Heart left ventricle (tissue), 16 donors: ENCODE data around the gene CACNB4. TPM values are rescaled to one million over a fixed set of nuclear protein-coding genes. Genes with fewer than 3 reads are reported as not detected.

ENCODE experiments used
- ATAC-seq, 4 donors: fragments of 200-7000 bp; cut with Tn5 transposase; one replicate each; pipeline ENCODE4 v1.9.1; 2020 to 2022; ENCODE audit warnings: moderate library complexity in 4 of 4, mild to moderate bottlenecking in 3 of 4, moderate number of reproducible peaks in 1 of 4
- DNase-seq, 5 donors: peaks; one replicate each; pipeline ENCODE4 v3.0.0-alpha.2; 2020
- H3K27ac ChIP-seq, 12 donors: fragments of 200-600 bp; sonication (generic) in 4 of 12; one replicate each; pipeline versions ENCODE4 v1.5.0 to v1.8.0; 2016 to 2022; ENCODE audit warnings: mild to moderate bottlenecking in 2 of 12
- H3K27me3 ChIP-seq, 9 donors: fragments of 200-600 bp; sonication (generic) in 2 of 9; one replicate each; pipeline versions ENCODE4 v1.5.1 to v1.8.0; 2016 to 2022; ENCODE audit warnings: mild to moderate bottlenecking in 3 of 9
- H3K36me3 ChIP-seq, 9 donors: fragments of 200-600 bp; sonication (generic) in 2 of 9; one replicate each; pipeline versions ENCODE4 v1.5.0 to v1.8.0; 2018 to 2022; ENCODE audit warnings: mild to moderate bottlenecking in 2 of 9
- H3K4me1 ChIP-seq, 12 donors: fragments of 200-600 bp; sonication (generic) in 4 of 12; one replicate each; pipeline versions ENCODE4 v1.5.0 to v1.8.0; 2016 to 2022; ENCODE audit warnings: mild to moderate bottlenecking in 3 of 12
- H3K4me3 ChIP-seq, 12 donors: fragments of 200-600 bp; sonication (generic) in 4 of 12; one replicate each; pipeline versions ENCODE4 v1.5.0 to v1.8.0; 2017 to 2022; ENCODE audit warnings: mild to moderate bottlenecking in 9 of 12, moderate library complexity in 4 of 12
- H3K9me3 ChIP-seq, 12 donors: fragments of 200-600 bp; sonication (generic) in 4 of 12; one replicate each; pipeline versions ENCODE4 v1.5.0 to v1.8.0; 2016 to 2022; ENCODE audit warnings: mild to moderate bottlenecking in 1 of 12
- CTCF ChIP-seq, 12 donors: fragments of 200-600 bp; sonication (generic) in 4 of 12; IDR thresholded peaks; one replicate each; pipeline versions ENCODE4 v1.5.0 to v1.8.0; 2018 to 2022; ENCODE audit warnings: antibody characterized with exemption in 12 of 12, mild to moderate bottlenecking in 5 of 12
- POLR2A ChIP-seq, 2 donors: fragments of 450-650 bp; IDR thresholded peaks; one replicate each; pipeline ENCODE4 v1.6.1; 2017; ENCODE audit warnings: antibody characterized with exemption in 2 of 2, mild to moderate bottlenecking in 2 of 2, moderate library complexity in 2 of 2
- WGBS, 4 donors: extraction: QIAGEN DNeasy Blood & Tissue Kit in 2 of 4; methylation state at CpG; one replicate each; pipeline versions ENCODE4 v1.1.5 to v1.1.7; 2013 to 2018; 5-methylcytosine and 5-hydroxymethylcytosine counted together
- intact Hi-C, 10 donors: fragments of 100-400 bp; cut with DNase I; formaldehyde crosslinking; loops; one replicate each; pipeline versions ENCODE4 v1.11.1 to v1.14.2; 2022
- polyA plus RNA-seq, 2 donors: library from polyadenylated mRNA; stranded (reverse); fragments of 200-250 nt; gene quantifications; one replicate each; pipeline ENCODE4 v1.2.3, GENCODE V29; 2013
- total RNA-seq, 9 donors: library from RNA; depleted of rRNA in 2 of 9; stranded (reverse); fragments of >200 nt in 2 of 9; fragmentation: NEBNext Ultra II Directional in 3 of 9; extraction: Animal tissue kit (Norgen Biotek cat#: 25700) in 3 of 9; gene quantifications; one replicate each; pipeline versions ENCODE4 v1.1.0 to v1.2.4, GENCODE V29; 2016 to 2023
- donor health status: ischemic (EF 13 %, LVEDD 7.1; RV severe dilation, severe dysfunction).
- donor health status: healthy with polysubstance abuse.
- donor health status: DM: no; HTN: yes; CAD: no.
- donor health status: DM: no; HTN: no; CAD: no.
- donor health status: ischemic (EF 25% LVEDD 6.9; RV normal size, moderate dysfunction).
- donor health status: ischemic (EF 25% LVEDD 5.7; RV mildly dilated, moderate dysfunction).
- donor health status: healthy.
- donor health status: DM: yes; HTN: yes; CAD: no.
- donor health status: ischemic (EF 35%, LVEDD 5.7; RV mildly dilated, moderate dysfunction).
- donor health status: nonischemic (EF 11% LVEDD 7.7; RV severe dilation, severe dysfunction).
- donor health status: DM: yes; HTN: yes; CAD: no.
- donor health status: PGD.
- donor health status: ischemic (EF 29% LVEDD 5.4; RV normal size, mild dysfunction).
- donor health status: nonischemic (EF 23%, LVEDD 6.1; RV moderate dilation, normal function).

CACNB4 gene
- total and polyA plus RNA-seq, 11 donors, result 0.03 to 1.5 (median 0.39) TPM

GRCh38 chr2:152127628-152128027 lies 28.8 kb upstream of the CACNB4 start:
- H3K27ac ChIP-seq, result no peak overlapping the region
- H3K4me1 ChIP-seq, result no peaks in the 10 kb centered on the region
- no peak for TF ChIP-seq POLR2A (IDR thresholded peaks at IDR 0.05)
- TF ChIP-seq CTCF (IDR thresholded peaks at IDR 0.05), result no peak
- no peaks in the 10 kb centered on the region for H3K9me3 ChIP-seq
- DNase-seq (no peak), ATAC-seq (no peak)
- no peak overlapping the region for H3K4me3 ChIP-seq
- intact Hi-C loops, result no loop called here
- peaks cover 0 to 77% (median 52%) of the 10 kb centered on the region in 9 donors for H3K36me3 ChIP-seq
- no peaks in the 10 kb centered on the region for H3K27me3 ChIP-seq

- Histone ChIP-seq H3K27ac (no peak overlapping the region), H3K27me3 (no peaks in the 10 kb centered on the region), H3K4me1 (no peaks in the 10 kb centered on the region), H3K36me3 (peaks cover 0 to 77% (median 54%) of the 10 kb centered on the region in 9 donors), H3K4me3 (no peak overlapping the region), H3K9me3 (no peaks in the 10 kb centered on the region)
- intact Hi-C loops, result no loop called here
- 74 to 87% (median 86%) methylated on average over 4 of the region's 4 CpGs for WGBS, 4 donors
- DNase-seq (no peak), ATAC-seq (no peak)
- TF ChIP-seq POLR2A (IDR thresholded peaks at IDR 0.05), result no peak
- TF ChIP-seq CTCF (IDR thresholded peaks at IDR 0.05), result no peak
Measured at GRCh38 chr2:152126664-152127063, 27.8 kb upstream of the CACNB4 start.

GRCh38 chr2:152122161-152122560 lies 23.3 kb upstream of the CACNB4 start:
- Histone ChIP-seq H3K27ac (no peak overlapping the region), H3K27me3 (no peaks in the 10 kb centered on the region), H3K9me3 (no peaks in the 10 kb centered on the region), H3K4me3 (no peak overlapping the region), H3K36me3 (peaks cover 0 to 84% (median 67%) of the 10 kb centered on the region in 9 donors), H3K4me1 (no peaks in the 10 kb centered on the region)
- DNase-seq (no peak), ATAC-seq (no peak)
- TF ChIP-seq POLR2A (IDR thresholded peaks at IDR 0.05) (no peak), CTCF (IDR thresholded peaks at IDR 0.05) (no peak)
- 95 to 100% (median 98%) methylated on average over 2 of the region's 2 CpGs for WGBS, 4 donors
- intact Hi-C loops, result loop anchor here in 1 of 10 donors (5.0 kb wide), 1 partner anchor 85 kb away; no protein-coding TSS in a partner anchor

GRCh38 chr2:152120430-152120829 lies 21.6 kb upstream of the CACNB4 start:
- no peak for ATAC-seq
- Histone ChIP-seq H3K9me3 (no peaks in the 10 kb centered on the region), H3K4me1 (no peaks in the 10 kb centered on the region), H3K27me3 (no peaks in the 10 kb centered on the region), H3K36me3 (peaks cover 0 to 74% (median 59%) of the 10 kb centered on the region in 9 donors), H3K4me3 (no peak overlapping the region), H3K27ac (no peak overlapping the region)
- intact Hi-C loops, result loop anchor here in 1 of 10 donors (5.0 kb wide), 1 partner anchor 83 kb away; no protein-coding TSS in a partner anchor
- TF ChIP-seq POLR2A (IDR thresholded peaks at IDR 0.05), result no peak
- no peak for TF ChIP-seq CTCF (IDR thresholded peaks at IDR 0.05)
- no peak for DNase-seq
- 88 to 93% (median 89%) methylated on average over 1 of the region's 1 CpG for WGBS, 4 donors
